Endothelial cell of umbilical vein (primary cell): ENCODE results near the gene RBFOX1. TPM values are rescaled to one million over a fixed set of nuclear protein-coding genes. Genes with fewer than 3 reads are reported as not detected.

Source experiments
- BruUV-seq: library from RNA; stranded (reverse); fragments of 400-500 nt; replicated peaks from 2 replicates; lab custom pipeline; 2021; lab: Mats Ljungman, UMichigan
- CTCF ChIA-PET: fragments of 300-600, 350-600 bp; sonication (Branson Sonifier 250); formaldehyde crosslinking; loops from one replicate; lab custom pipeline; 2021; ENCODE audit warnings: antibody characterized with exemption, inconsistent platforms; lab: Charles Lee
- POLR2A ChIA-PET: fragments of 300-600, 350-600 bp; sonication (Branson Sonifier 250); formaldehyde crosslinking; loops from one replicate; lab custom pipeline; 2021; ENCODE audit warnings: antibody characterized with exemption, inconsistent platforms; lab: Charles Lee
- DNase-seq: peaks from one replicate; pipeline ENCODE4 v3.0.0-alpha.2; 2011; ENCODE audit warnings: low read depth, low spot score
- FAIRE-seq: peaks from 2 replicates; lab custom pipeline; 2011; peaks lifted over from hg19 to GRCh38; lab: Jason Lieb, UNC
- H2AFZ ChIP-seq: 2 replicates; pipeline ENCODE4 v1.6.0; 2012; ENCODE audit warnings: low read depth, low read length, control low read depth, inconsistent platforms
- H3K27ac ChIP-seq: 2 replicates; pipeline ENCODE4 v1.5.1; 2011; ENCODE audit warnings: low read depth, mild to moderate bottlenecking, control low read depth, low read length, moderate library complexity; ENCODE audit not compliant: insufficient read depth
- H3K27me3 ChIP-seq, 2 experiments: 2 replicates each; pipeline versions ENCODE4 v1.6.0 to v1.6.1; 2011; ENCODE audit warnings: low read length in 2 of 2, mixed read lengths in 1 of 2; ENCODE audit not compliant: control insufficient read depth in 2 of 2, insufficient read depth in 2 of 2
- H3K36me3 ChIP-seq, 2 experiments: 2 replicates in 1 of 2; 3 replicates in 1 of 2; pipeline ENCODE4 v1.5.1; 2011; ENCODE audit warnings: low read length in 2 of 2, mild to moderate bottlenecking in 1 of 2, moderate library complexity in 1 of 2; ENCODE audit not compliant: control insufficient read depth in 2 of 2, insufficient read depth in 2 of 2; ENCODE audit errors: extremely low read depth in 1 of 2
- H3K4me1 ChIP-seq: 3 replicates; pipeline ENCODE4 v1.5.1; 2011; ENCODE audit warnings: mild to moderate bottlenecking, low read length; ENCODE audit not compliant: control insufficient read depth, insufficient read depth; ENCODE audit errors: extremely low read depth
- H3K4me2 ChIP-seq: 2 replicates; pipeline ENCODE4 v1.6.1; 2011; ENCODE audit warnings: low read length, control low read depth, mixed read lengths; ENCODE audit not compliant: insufficient read depth
- H3K4me3 ChIP-seq, 3 experiments: fragments of 200-600 bp in 1 of 3; sonication (generic), shearing (Covaris generic) in 1 of 3; replicated peaks in 1 of 3; 2 replicates each; pipeline ENCODE4 v1.5.1; 2011 to 2016; ENCODE audit warnings: control low read depth in 3 of 3, low read length in 3 of 3, mild to moderate bottlenecking in 2 of 3, inconsistent platforms in 1 of 3, low read depth in 1 of 3, moderate library complexity in 1 of 3; ENCODE audit not compliant: insufficient read depth in 1 of 3
- H3K79me2 ChIP-seq: 2 replicates; pipeline ENCODE4 v1.6.0; 2012; ENCODE audit warnings: low read length, inconsistent platforms; ENCODE audit not compliant: control insufficient read depth, insufficient read depth
- H3K9ac ChIP-seq: replicated peaks from 2 replicates; pipeline ENCODE3; 2011; ENCODE audit warnings: low read length, control low read depth; ENCODE audit not compliant: insufficient read depth; ENCODE audit errors: extremely low read depth
- H3K9me1 ChIP-seq: replicated peaks from 3 replicates; pipeline ENCODE4 v1.6.0; 2011; ENCODE audit warnings: mild to moderate bottlenecking, low read length; ENCODE audit not compliant: control insufficient read depth, insufficient read depth; ENCODE audit errors: extremely low read depth
- H3K9me3 ChIP-seq: replicated peaks from 2 replicates; pipeline ENCODE4 v1.5.1; 2012; ENCODE audit warnings: low read length, inconsistent platforms; ENCODE audit not compliant: control insufficient read depth, insufficient read depth
- H4K20me1 ChIP-seq: replicated peaks from 2 replicates; pipeline ENCODE3; 2011; ENCODE audit warnings: mild to moderate bottlenecking, low read length; ENCODE audit not compliant: control insufficient read depth, insufficient read depth; ENCODE audit errors: extremely low read depth
- CTCF ChIP-seq, 2 donors: IDR thresholded peaks; 1 replicate in 1 of 2; 2 replicates in 1 of 2; pipeline ENCODE4 v1.5.1; 2011; ENCODE audit warnings: low read length in 2 of 2, mild to moderate bottlenecking in 2 of 2, moderate library complexity in 2 of 2, control low read depth in 1 of 2, inconsistent platforms in 1 of 2, low read depth in 1 of 2; ENCODE audit not compliant: insufficient read depth in 1 of 2; ENCODE audit errors: extremely low read depth in 1 of 2
- EZH2 ChIP-seq: IDR thresholded peaks from 2 replicates; pipeline ENCODE4 v1.6.1; 2012; ENCODE audit warnings: borderline replicate concordance, low read depth, mild to moderate bottlenecking, moderate library complexity, low read length, inconsistent platforms; ENCODE audit not compliant: severe bottlenecking
- FOS ChIP-seq: IDR thresholded peaks from 2 replicates; pipeline ENCODE4 v1.6.1; 2011; ENCODE audit warnings: mild to moderate bottlenecking, low read length, moderate library complexity, borderline replicate concordance; ENCODE audit not compliant: insufficient read depth
- GATA2 ChIP-seq: IDR thresholded peaks from 2 replicates; pipeline ENCODE4 v1.7.0; 2011; ENCODE audit warnings: low read depth, mild to moderate bottlenecking, moderate library complexity, mixed read lengths, low read length; ENCODE audit not compliant: insufficient read length, insufficient read depth
- JUN ChIP-seq: IDR thresholded peaks from 2 replicates; pipeline ENCODE4 v1.6.1; 2011; ENCODE audit warnings: borderline replicate concordance, low read depth; ENCODE audit not compliant: insufficient read length, insufficient read depth
- MAX ChIP-seq: IDR thresholded peaks from 2 replicates; pipeline ENCODE4 v1.6.1; 2011; ENCODE audit not compliant: insufficient read depth, insufficient read length
- MYC ChIP-seq: IDR thresholded peaks from one replicate; pipeline ENCODE4 v1.6.1; 2011; ENCODE audit warnings: mild to moderate bottlenecking, low read depth, low read length
- POLR2A ChIP-seq: IDR thresholded peaks from 2 replicates; pipeline ENCODE4 v1.6.1; 2012; ENCODE audit warnings: low read depth, mild to moderate bottlenecking, control low read depth, low read length
- POLR2AphosphoS5 ChIP-seq: IDR thresholded peaks from 2 replicates; pipeline ENCODE4 v1.6.1; 2012; ENCODE audit warnings: low read depth, mild to moderate bottlenecking, control low read depth, low read length, moderate library complexity; ENCODE audit not compliant: insufficient read depth
- dilution Hi-C: fragments of 300-500 bp; cut with MboI; formaldehyde crosslinking; loops from one replicate; pipeline ENCODE4 v1.15.0; 2019; ENCODE audit warnings: low sequenced_read_pairs; ENCODE audit not compliant: extremely low pct_ligation_motif_present
- intact Hi-C: fragments of 100-400 bp; cut with micrococcal nuclease; formaldehyde crosslinking; loops from one replicate; pipeline ENCODE4 v1.10.0; 2022
- polyA plus RNA-seq, 4 experiments: library from polyadenylated mRNA; depleted of rRNA in 3 of 4; stranded (reverse) in 3 of 4; unstranded in 1 of 4; fragments of >200 nt; gene quantifications; 2 replicates each; pipeline versions ENCODE4 v1.2.1 to v1.2.3, GENCODE V29; 2011 to 2012; ENCODE audit warnings: missing spikeins in 1 of 4
- total RNA-seq: library from RNA; stranded (reverse); gene quantifications from 2 replicates; pipeline ENCODE4 v1.2.3, GENCODE V29; 2021

The RBFOX1 gene
- total and polyA plus RNA-seq, 2 donors (not counting 3 experiments of a cell fraction or from before 2014, with no cell fraction given): not detected

- no peak for TF ChIP-seq FOS
- Histone ChIP-seq H3K4me2 (no peak overlapping the region), H4K20me1 (no peaks in the 10 kb centered on the region), H3K9me3 (peaks cover 5% of the 10 kb centered on the region), H3K79me2 (no peaks in the 10 kb centered on the region), H2AFZ (no peak overlapping the region), H3K4me1 (no peaks in the 10 kb centered on the region), H3K9me1 (no peaks in the 10 kb centered on the region), H3K27ac (no peak overlapping the region), H3K4me3 (no peak overlapping the region), H3K36me3 (no peaks in the 10 kb centered on the region), H3K9ac (no peak overlapping the region), H3K27me3 (no peaks in the 10 kb centered on the region)
- CTCF ChIA-PET: no interaction called here
- dilution Hi-C loops (no loop called here), intact Hi-C loops (no loop called here)
- DNase-seq (no peak), FAIRE-seq (no peak)
- no TSS peak for BruUV-seq
- POLR2A ChIA-PET: no interaction called here
These were observed 62.2 kb downstream of the RBFOX1 start for GRCh38 chr16:7394720-7395336.

GRCh38 chr16:7397901-7398300 is 65.3 kb downstream of the RBFOX1 start:
- Histone ChIP-seq H2AFZ (no peak overlapping the region), H3K27me3 (no peaks in the 10 kb centered on the region), H3K4me3 (no peak overlapping the region), H3K9me3 (peaks cover 5% of the 10 kb centered on the region), H3K4me2 (no peak overlapping the region), H4K20me1 (no peaks in the 10 kb centered on the region), H3K27ac (no peak overlapping the region), H3K9me1 (no peaks in the 10 kb centered on the region), H3K9ac (no peak overlapping the region), H3K36me3 (no peaks in the 10 kb centered on the region), H3K4me1 (no peaks in the 10 kb centered on the region), H3K79me2 (no peaks in the 10 kb centered on the region)
- dilution Hi-C loops: no loop called here
- ChIA-PET CTCF (no interaction called here), POLR2A (no interaction called here)
- no peak for DNase-seq
- BruUV-seq: no TSS peak
- FAIRE-seq: no peak
- no peak for TF ChIP-seq FOS
- no peak for TF ChIP-seq CTCF (IDR thresholded peaks at IDR 0.05; ENCODE audit: extremely low read depth in 1 of 2, insufficient read depth in 1 of 2, low read depth in 1 of 2, low read length in 2 of 2)
- TF ChIP-seq EZH2: no peak
- no peak for TF ChIP-seq MYC
- TF ChIP-seq GATA2: no peak
- TF ChIP-seq MAX: no peak
- no peak for TF ChIP-seq JUN
- no peak for TF ChIP-seq POLR2AphosphoS5
- no peak for TF ChIP-seq POLR2A
- intact Hi-C loops: no loop called here
